WI38 (cell line): ENCODE measurements around the gene NPSR1.

ENCODE experiments used
- H3K4me3 ChIP-seq: 2 replicates; pipeline ENCODE4 v1.5.1; 2011; ENCODE audit warnings: low read depth, mild to moderate bottlenecking, control low read depth, low read length
- CTCF ChIP-seq: IDR thresholded peaks from 2 replicates; pipeline ENCODE4 v1.5.1; 2012; ENCODE audit warnings: low read depth, mild to moderate bottlenecking, control low read depth, low read length

Gene NPSR1

GRCh38 chr7:34720289-34720688, 62.3 kb downstream of the NPSR1 start:
- TF ChIP-seq CTCF: no peak

GRCh38 chr7:34723338-34723737, 65.3 kb downstream of the NPSR1 start:
- H3K4me3 ChIP-seq: no peak overlapping the region
- no peak for TF ChIP-seq CTCF

More at GRCh38 chr7:34720289-34720688, 62.3 kb downstream of the NPSR1 start:
- H3K4me3 ChIP-seq: no peak overlapping the region

GRCh38 chr7:34723866-34724490, 66.0 kb downstream of the NPSR1 start:
- TF ChIP-seq CTCF: no peak

GRCh38 chr7:34726221-34726620, 68.2 kb downstream of the NPSR1 start:
- no peak overlapping the region for H3K4me3 ChIP-seq
- no peak for TF ChIP-seq CTCF

More at GRCh38 chr7:34723866-34724490, 66.0 kb downstream of the NPSR1 start:
- H3K4me3 ChIP-seq: no peak overlapping the region

GRCh38 chr7:34727464-34727995, 69.5 kb downstream of the NPSR1 start:
- no peak overlapping the region for H3K4me3 ChIP-seq
- TF ChIP-seq CTCF: no peak

- TF ChIP-seq CTCF: no peak
- H3K4me3 ChIP-seq: no peak overlapping the region
These were observed 70.1 kb downstream of the NPSR1 start for GRCh38 chr7:34728156-34728555.

GRCh38 chr7:34734771-34735170, 76.8 kb downstream of the NPSR1 start:
- no peak overlapping the region for H3K4me3 ChIP-seq
- no peak for TF ChIP-seq CTCF
